ENCODE data around the gene PKNOX2.

PKNOX2 gene

DNA sequence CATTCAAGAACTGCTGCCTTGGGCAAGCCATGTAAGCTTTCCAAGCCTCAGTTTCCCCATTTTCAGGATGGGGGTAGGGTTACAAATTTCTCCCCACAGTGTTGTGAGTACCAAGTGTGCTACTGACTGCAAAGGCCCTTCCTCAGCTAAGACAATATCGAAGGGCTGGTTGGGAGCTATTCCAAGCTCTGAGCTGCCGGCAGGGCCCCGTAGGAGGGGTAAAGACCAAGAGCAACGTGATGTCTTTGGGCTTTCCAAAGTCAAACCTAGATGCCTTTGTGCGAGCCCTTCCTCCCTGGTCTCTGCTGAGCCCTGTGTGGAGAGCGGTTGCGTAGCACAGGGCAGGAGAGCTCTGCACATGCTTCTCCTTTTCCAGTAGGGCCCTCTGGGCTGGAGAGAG, 29.3 kb downstream of the PKNOX2 start:
- Mint-ChIP-seq H3K9me3 (no peaks in the 10 kb centered on the region), H3K27me3 (peaks cover 31% of the 10 kb centered on the region)

DNA sequence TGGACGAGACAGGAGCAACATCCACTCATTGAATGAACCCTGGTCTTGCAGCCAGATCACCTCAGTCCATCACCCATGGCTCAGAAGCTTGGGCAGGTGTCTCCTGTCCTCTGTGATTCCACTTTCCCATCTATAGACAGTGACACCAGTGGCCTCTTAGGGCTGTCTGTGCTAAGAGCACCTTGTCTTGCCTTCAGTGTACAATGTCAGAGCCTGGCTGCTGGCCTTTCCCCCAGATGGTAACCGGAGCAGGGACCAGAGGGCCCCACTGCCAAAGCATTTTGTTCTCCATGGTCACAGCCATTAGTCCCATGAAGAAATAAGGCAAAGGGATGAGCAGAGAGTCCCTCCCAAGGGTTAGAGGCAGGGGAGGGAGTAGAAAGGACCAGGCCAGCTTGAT, 35.4 kb downstream of the PKNOX2 start:
- Mint-ChIP-seq H3K27me3 (peaks cover 10% of the 10 kb centered on the region), H3K9me3 (no peaks in the 10 kb centered on the region), H3K36me3 (ENCODE audit: low read depth) (no peaks in the 10 kb centered on the region), H3K4me1 (no peaks in the 10 kb centered on the region), H3K4me3 (no peak overlapping the region), H3K27ac (no peak overlapping the region)
- ATAC-seq (no peak), DNase-seq (no peak)

More for the DNA sequence above, 29.3 kb downstream of the PKNOX2 start:
- no peak overlapping the region for H3K27ac Mint-ChIP-seq
- no peaks in the 10 kb centered on the region for H3K4me1 Mint-ChIP-seq
- H3K36me3 Mint-ChIP-seq (ENCODE audit: low read depth): no peaks in the 10 kb centered on the region
- no peak overlapping the region for H3K4me3 Mint-ChIP-seq
- DNase-seq: no peak
- peak; percentile 20 for ATAC-seq

DNA sequence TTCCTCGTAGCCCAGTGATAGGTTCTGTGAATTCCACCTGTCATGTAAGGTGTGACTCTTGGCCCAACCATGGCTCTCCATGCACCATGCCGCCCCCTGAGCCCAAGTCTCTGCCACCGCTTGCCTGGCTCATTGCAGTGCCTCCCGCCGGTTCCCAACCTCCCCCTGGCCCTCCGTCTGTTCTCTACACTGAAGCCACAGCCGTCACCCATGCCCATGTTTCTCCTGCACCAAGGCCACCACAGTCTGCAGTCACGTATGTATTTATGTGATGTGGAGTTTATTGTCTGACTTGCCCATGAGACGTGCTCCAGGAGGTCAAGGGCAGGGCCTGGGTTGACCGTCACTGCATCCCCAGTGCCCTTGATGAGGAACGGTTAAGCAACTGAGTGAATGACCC, 35.9 kb downstream of the PKNOX2 start:
- no peak for ATAC-seq
- no peaks in the 10 kb centered on the region for H3K9me3 Mint-ChIP-seq

DNA sequence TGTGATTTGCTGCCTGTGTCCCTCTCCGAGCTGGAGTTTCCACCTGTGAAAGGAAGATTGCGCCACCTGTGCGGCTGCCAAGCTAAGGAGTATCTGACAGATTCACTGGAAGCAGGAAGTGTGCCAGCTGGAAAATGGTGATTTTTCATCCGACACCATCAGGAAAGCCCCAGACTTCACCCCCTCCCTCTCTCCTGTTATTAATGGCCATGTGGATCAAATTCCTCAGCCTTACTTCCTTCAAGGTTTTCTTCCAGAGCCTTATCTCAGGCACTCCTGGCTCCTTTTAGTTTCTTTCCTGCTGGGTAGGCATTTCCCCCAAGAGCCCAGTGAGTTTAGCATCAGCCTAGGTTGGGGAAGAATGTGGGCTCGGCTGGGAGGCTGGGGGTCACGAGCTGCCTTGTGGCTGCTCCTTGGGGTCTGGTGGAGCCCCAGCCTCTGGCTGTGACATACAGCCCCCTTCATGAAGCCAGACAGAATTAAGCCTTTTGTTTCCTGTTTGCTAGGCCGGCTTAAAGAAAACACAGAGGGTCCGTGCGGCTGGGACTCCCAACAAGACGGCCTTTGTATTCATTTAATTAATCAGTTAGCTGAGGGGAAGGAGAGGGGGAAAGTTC, 37.1 kb downstream of the PKNOX2 start:
- Mint-ChIP-seq H3K4me3 (no peak overlapping the region), H3K27me3 (peaks cover 13% of the 10 kb centered on the region), H3K9me3 (no peaks in the 10 kb centered on the region), H3K27ac (no peak overlapping the region), H3K36me3 (ENCODE audit: low read depth) (no peaks in the 10 kb centered on the region), H3K4me1 (no peaks in the 10 kb centered on the region)
- ATAC-seq (no peak), DNase-seq (no peak)

More for the DNA sequence above, 35.9 kb downstream of the PKNOX2 start:
- Mint-ChIP-seq H3K27ac (no peak overlapping the region), H3K4me1 (no peaks in the 10 kb centered on the region), H3K27me3 (peaks cover 10% of the 10 kb centered on the region), H3K4me3 (no peak overlapping the region), H3K36me3 (ENCODE audit: low read depth) (no peaks in the 10 kb centered on the region)
- no peak for DNase-seq

DNA sequence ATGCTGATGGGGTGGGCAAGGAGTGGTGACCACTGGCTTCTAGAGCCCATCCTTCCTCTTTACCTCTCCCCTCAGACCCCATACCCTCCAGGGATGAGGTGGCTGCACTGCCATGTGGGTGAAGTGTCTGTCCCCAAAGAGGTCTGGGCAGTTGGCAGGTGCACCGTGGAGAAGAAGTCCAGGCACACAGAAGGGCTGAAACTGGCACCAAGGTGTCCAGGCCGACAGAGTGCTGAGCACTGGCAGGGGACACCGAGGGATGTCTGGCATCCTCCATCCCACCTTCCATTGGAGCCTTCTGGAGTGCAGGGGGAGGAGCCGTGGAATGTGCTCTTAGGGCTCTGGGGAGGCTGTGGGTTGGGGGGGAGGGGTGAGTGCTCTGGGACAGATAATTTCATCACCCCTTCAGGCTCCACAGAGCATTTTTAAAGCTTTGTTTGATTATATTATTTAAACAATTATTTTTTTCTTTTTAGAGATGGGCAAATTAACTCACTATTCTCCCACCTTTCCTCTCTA, 37.9 kb downstream of the PKNOX2 start:
- DNase-seq: no peak
- Mint-ChIP-seq H3K27me3 (peaks cover 13% of the 10 kb centered on the region), H3K27ac (no peak overlapping the region), H3K9me3 (no peaks in the 10 kb centered on the region), H3K36me3 (ENCODE audit: low read depth) (no peaks in the 10 kb centered on the region), H3K4me1 (no peaks in the 10 kb centered on the region), H3K4me3 (no peak overlapping the region)
- ATAC-seq: no peak

DNA sequence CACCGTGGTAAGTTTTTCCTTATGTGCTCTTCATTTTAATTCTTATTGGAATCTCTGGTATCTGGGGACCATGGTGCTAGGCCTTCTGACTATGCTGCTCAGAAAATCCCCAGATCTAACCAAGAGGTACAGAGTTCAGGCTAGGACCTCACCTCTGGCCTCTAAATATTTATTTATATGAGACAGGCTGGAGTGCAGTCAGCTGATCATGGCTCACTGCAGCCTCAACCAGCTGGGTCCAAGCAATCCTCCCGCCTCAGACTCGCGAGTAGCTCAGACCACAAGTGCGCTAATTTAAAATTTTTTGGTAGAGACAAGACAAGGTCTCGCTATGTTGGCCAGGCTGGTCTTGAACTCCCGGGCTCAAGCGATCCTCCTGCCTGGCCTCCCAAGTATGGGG, 38.4 kb downstream of the PKNOX2 start:
- H3K36me3 Mint-ChIP-seq (ENCODE audit: low read depth): no peaks in the 10 kb centered on the region
- ATAC-seq: no peak
- no peaks in the 10 kb centered on the region for H3K4me1 Mint-ChIP-seq
- H3K4me3 Mint-ChIP-seq: no peak overlapping the region
- H3K9me3 Mint-ChIP-seq: no peaks in the 10 kb centered on the region
- H3K27me3 Mint-ChIP-seq: peaks cover 13% of the 10 kb centered on the region
- H3K27ac Mint-ChIP-seq: no peak overlapping the region
- no peak for DNase-seq

DNA sequence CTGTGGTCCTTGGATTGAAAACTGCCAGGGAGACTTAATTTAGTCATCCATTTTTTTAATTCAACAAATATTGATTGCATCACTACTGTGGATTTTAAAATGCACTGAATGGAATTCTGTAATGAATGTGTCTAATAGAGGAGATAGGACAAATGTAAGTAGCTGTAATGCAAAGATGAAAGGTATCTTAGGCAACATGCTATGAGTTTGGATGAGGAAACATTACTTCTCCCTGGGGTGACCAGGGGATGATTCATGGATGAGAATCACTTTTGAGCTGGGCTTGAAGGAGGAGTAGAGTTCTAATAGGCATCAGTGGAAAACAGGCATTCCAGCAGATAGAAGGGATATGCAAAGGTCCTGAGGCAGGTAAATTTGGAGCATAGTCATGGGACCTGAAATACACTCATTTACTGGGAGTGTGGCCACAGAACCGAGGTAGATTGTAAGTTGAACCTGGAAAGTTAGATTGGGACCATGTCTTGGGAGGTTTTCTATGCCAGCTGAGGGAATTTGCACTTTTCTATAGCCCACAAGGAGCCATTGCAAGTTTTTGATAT, 43.4 kb downstream of the PKNOX2 start:
- Mint-ChIP-seq H3K36me3 (ENCODE audit: low read depth) (no peaks in the 10 kb centered on the region), H3K9me3 (no peaks in the 10 kb centered on the region), H3K4me1 (no peaks in the 10 kb centered on the region), H3K27ac (no peak overlapping the region), H3K4me3 (no peak overlapping the region), H3K27me3 (peaks cover 10% of the 10 kb centered on the region)
- ATAC-seq (no peak), DNase-seq (no peak)

DNA sequence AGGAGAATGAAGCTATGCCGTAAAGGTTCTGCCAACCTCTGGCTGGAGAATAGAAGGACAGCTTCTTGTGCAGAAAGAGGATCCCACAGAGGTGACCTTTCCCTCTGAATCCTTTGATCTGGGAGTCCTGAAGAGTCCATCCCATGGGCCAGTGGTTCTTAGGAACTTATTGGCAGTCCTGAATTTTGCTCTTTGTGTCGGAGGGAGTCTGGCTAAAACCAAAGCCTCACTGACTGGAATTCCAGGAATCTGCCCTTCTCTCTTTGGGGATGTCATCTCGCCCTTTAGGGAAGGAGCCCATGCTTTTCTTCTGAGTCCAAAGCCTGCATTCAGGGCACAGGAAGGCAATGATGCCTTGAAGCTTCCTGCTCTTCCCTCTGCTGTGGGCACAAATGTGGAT, 45.5 kb downstream of the PKNOX2 start:
- Mint-ChIP-seq H3K4me1 (no peaks in the 10 kb centered on the region), H3K27ac (no peak overlapping the region), H3K27me3 (peaks cover 12% of the 10 kb centered on the region), H3K36me3 (ENCODE audit: low read depth) (no peaks in the 10 kb centered on the region), H3K4me3 (no peak overlapping the region), H3K9me3 (no peaks in the 10 kb centered on the region)
- ATAC-seq: no peak
- DNase-seq: no peak

DNA sequence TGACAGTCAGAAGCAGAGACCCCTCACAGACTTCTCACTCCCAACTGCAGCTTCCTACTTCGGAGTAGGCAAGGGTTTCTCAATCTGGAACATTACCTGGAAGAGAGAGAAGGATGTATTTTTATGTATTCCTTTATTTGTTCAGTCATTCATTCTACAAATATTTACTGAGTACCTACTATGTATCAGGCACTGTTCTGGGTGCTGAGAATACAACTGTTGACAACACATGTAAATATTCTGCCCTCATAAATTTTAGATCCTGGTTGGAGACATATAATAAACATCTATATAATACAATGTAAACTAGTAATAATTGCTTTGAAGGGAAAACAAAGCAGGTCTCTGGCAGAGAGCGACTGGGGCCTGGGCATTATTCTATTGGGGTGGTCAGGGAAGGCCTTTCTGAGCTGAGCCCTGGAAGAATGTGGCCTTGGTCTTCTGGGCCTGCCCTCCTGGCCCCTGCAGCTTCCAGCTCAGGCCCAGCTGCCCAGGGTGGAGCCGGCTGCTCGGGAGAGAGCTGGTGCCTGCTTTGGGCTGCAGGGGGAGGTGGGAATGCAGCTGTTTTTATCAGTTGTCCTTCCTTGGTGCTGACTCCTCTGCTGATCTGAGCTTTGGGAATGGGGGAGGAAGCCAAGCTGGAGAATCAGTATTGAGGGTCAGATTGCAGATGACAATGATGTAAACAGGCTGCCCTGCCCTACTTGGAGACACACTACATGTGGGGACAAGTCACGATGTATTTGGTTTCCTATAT, 46.8 kb downstream of the PKNOX2 start:
- DNase-seq (no peak), ATAC-seq (no peak)
- no peaks in the 10 kb centered on the region for H3K4me1 Mint-ChIP-seq
- no peaks in the 10 kb centered on the region for H3K9me3 Mint-ChIP-seq
- no peaks in the 10 kb centered on the region for H3K36me3 Mint-ChIP-seq (ENCODE audit: low read depth)
- H3K4me3 Mint-ChIP-seq: no peak overlapping the region
- H3K27ac Mint-ChIP-seq: no peak overlapping the region
- H3K27me3 Mint-ChIP-seq: peaks cover 9% of the 10 kb centered on the region

DNA sequence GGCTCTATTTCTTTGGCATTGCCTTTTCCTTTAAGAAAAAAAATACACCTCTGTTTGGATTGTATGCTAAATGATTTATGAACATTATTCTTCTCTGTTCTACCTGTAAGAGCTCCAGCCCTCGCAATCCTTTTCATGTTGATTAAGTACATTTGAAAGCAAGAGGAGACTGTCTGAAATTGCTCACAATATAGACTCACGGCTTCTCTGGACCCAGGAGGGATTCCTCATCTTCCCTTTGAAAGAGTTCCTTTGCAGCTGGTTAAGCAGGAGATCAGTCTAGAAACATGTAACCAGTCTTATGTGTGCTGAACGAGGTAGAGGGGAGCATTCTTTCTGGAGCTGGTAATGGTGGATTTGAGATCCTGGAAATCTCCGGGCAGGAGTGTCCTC, 47.4 kb downstream of the PKNOX2 start:
- no peak for DNase-seq
- Mint-ChIP-seq H3K27ac (no peak overlapping the region), H3K27me3 (peaks cover 12% of the 10 kb centered on the region), H3K4me3 (no peak overlapping the region), H3K4me1 (no peaks in the 10 kb centered on the region), H3K9me3 (no peaks in the 10 kb centered on the region), H3K36me3 (ENCODE audit: low read depth) (no peaks in the 10 kb centered on the region)
- ATAC-seq: no peak

DNA sequence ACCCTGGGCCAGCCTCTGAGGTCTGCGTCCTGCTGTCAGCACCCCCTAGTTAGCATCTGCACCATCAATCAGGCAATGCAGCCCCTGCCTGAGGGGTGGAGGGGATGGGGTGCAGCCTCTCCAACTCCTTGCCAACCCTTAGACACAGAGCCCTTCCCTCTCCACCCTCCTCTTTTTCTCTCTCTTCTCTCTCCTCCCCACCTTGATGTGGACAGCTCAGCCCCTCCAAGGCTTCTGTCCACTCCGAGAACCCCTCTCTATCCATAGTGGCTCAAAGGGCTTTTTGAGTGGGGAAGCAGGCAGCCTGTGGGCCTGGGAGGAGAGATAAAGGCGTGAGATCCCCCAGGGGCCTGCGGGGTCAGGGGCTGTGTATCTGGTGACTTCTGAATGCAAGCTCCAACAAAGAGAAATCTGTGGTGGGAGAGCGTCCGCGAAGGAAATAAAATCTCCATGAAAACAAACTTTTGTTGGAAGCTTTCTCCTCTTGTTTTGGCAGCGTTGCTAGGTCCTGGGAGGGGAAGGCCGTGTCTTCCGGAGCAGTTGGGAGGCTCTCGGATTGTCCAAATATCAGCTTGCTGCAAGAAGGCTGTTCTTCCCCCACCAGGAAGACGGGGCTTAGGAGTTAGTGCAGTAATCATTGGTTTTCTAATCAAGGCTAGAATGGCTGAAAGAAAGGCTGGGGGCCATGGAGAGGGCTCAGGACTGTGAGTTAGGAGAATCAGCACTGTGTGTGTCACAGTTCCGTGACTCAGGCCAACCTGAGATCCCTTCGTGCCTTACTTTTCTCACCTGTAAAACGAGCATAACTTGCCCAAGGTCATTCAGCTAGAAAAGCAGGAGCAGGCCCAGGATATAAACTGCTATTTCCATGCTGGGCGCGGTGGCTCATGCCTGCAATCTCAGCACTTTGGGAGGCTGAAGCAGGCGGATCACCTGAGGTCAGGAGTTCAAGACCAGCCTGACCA, 50.3 kb downstream of the PKNOX2 start:
- H3K36me3 Mint-ChIP-seq (ENCODE audit: low read depth): no peaks in the 10 kb centered on the region
- no peaks in the 10 kb centered on the region for H3K4me1 Mint-ChIP-seq
- peaks cover 13% of the 10 kb centered on the region for H3K27me3 Mint-ChIP-seq

DNA sequence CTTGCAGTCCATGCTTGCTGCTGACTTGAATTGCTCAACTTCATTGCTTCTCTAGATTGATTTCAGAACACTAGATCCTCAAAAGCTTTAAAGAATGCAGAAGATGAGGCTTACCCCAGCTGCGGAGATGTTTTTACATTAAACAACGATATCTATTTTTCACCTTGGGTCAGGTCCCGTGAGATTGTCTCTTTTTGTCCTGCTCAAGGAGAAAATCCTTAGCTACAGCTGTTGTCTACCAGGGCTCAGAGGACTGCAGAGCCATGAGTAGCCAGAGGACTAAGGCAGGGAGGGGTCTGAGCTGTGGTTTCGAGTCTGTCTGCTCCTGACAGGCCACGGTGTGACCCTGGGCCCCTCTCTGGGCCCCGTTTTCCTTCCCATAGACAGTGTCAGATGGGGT, 51.4 kb downstream of the PKNOX2 start:
- H3K9me3 Mint-ChIP-seq: no peaks in the 10 kb centered on the region
- no peaks in the 10 kb centered on the region for H3K36me3 Mint-ChIP-seq (ENCODE audit: low read depth)
- no peak overlapping the region for H3K4me3 Mint-ChIP-seq
- no peaks in the 10 kb centered on the region for H3K4me1 Mint-ChIP-seq
- no peak overlapping the region for H3K27ac Mint-ChIP-seq
- peaks cover 13% of the 10 kb centered on the region for H3K27me3 Mint-ChIP-seq
- no peak for DNase-seq
- ATAC-seq: no peak

More for the DNA sequence above, 50.3 kb downstream of the PKNOX2 start:
- Mint-ChIP-seq H3K4me3 (no peak overlapping the region), H3K9me3 (no peaks in the 10 kb centered on the region), H3K27ac (no peak overlapping the region)
- ATAC-seq: no peak
- no peak for DNase-seq

DNA sequence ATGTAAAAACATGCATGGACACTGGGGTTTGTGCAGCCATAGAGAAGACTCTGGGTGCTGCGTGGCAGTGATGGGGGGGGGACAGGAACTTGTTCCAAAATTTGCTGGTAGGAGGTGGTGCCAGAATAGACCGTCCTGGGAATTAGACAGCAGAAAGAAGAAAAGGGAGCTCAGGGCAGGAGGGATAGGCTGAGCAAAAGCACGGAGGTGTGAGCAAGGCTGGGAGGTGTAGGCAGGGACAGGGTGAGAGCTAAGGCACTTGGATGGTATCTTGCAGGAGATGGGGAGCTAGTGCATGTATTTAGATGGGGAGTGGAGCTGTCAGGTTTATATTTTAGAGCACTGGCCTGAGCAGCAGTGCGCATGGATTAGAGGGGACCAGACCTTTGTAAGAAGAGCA, 53.8 kb downstream of the PKNOX2 start:
- H3K27me3 Mint-ChIP-seq: peaks cover 8% of the 10 kb centered on the region
- DNase-seq (no peak), ATAC-seq (no peak)
- no peak overlapping the region for H3K4me3 Mint-ChIP-seq
- H3K36me3 Mint-ChIP-seq (ENCODE audit: low read depth): no peaks in the 10 kb centered on the region
- H3K27ac Mint-ChIP-seq: no peak overlapping the region
- no peaks in the 10 kb centered on the region for H3K9me3 Mint-ChIP-seq
- H3K4me1 Mint-ChIP-seq: no peaks in the 10 kb centered on the region

DNA sequence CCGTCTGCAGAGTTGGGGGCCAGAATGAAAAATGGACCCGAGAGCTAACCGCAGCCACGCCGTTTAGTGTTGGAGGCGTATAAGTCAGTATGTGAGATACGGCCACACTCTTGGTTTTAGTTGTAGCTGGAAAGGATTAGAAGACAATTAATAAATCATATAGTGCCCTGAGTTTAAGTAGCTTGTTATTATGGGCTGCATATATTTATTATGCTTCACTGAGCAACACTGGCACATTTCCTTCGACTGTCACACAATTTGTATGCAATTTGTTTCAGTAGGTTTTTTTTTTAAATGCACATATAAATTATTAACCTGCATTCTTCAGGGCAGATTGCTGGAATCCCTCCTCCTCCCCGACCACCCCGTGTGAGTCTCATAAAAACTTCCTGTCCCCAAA, 56.9 kb downstream of the PKNOX2 start:
- H3K27me3 Mint-ChIP-seq: peaks cover 5% of the 10 kb centered on the region
- H3K4me1 Mint-ChIP-seq: no peaks in the 10 kb centered on the region
- H3K4me3 Mint-ChIP-seq: no peak overlapping the region
- no peaks in the 10 kb centered on the region for H3K9me3 Mint-ChIP-seq
- H3K36me3 Mint-ChIP-seq (ENCODE audit: low read depth): no peaks in the 10 kb centered on the region
- ATAC-seq (no peak), DNase-seq (no peak)
- no peak overlapping the region for H3K27ac Mint-ChIP-seq
